Fibroblast of lung (primary cell): ENCODE measurements around the gene CAPN12. TPM values are rescaled to one million over a fixed set of nuclear protein-coding genes. Genes with fewer than 3 reads are reported as not detected.
"Not testable (repeated sequence)": the region's sequence is repeated elsewhere in the genome, so short reads cannot be mapped to it uniquely, and the experiment has no call there.

Source experiments
- DNase-seq, 2 donors: peaks; one replicate each; pipeline versions ENCODE4 v3.0.0 to v3.0.0-alpha.2; 2010; ENCODE audit warnings: low read depth in 2 of 2
- H2AFZ ChIP-seq: 2 replicates; pipeline ENCODE4 v1.5.1; 2012; ENCODE audit warnings: low read length, control low read depth, inconsistent platforms
- H3K27ac ChIP-seq: 2 replicates; pipeline ENCODE4 v1.5.1; 2011; ENCODE audit warnings: low read length, control low read depth; ENCODE audit not compliant: insufficient read depth
- H3K27me3 ChIP-seq: 2 replicates; pipeline ENCODE4 v1.5.1; 2011; ENCODE audit warnings: mild to moderate bottlenecking, low read length; ENCODE audit not compliant: control insufficient read depth, insufficient read depth
- H3K36me3 ChIP-seq: 2 replicates; pipeline ENCODE4 v1.5.1; 2011; ENCODE audit warnings: low read length; ENCODE audit not compliant: control insufficient read depth, insufficient read depth
- H3K4me1 ChIP-seq: 2 replicates; pipeline ENCODE4 v1.5.1; 2011; ENCODE audit warnings: low read length; ENCODE audit not compliant: control insufficient read depth, insufficient read depth; ENCODE audit errors: extremely low read depth
- H3K4me2 ChIP-seq: 2 replicates; pipeline ENCODE4 v1.5.1; 2011; ENCODE audit warnings: low read length, control low read depth; ENCODE audit not compliant: insufficient read depth; ENCODE audit errors: extremely low read depth
- H3K4me3 ChIP-seq, 4 experiments: fragments of 200-600 bp in 1 of 4; sonication (generic) in 1 of 4; replicated peaks in 1 of 4; 2 replicates each; pipeline ENCODE4 v1.5.1; 2011 to 2016; ENCODE audit warnings: low read length in 4 of 4, low read depth in 3 of 4, mild to moderate bottlenecking in 3 of 4, control low read depth in 2 of 4, inconsistent platforms in 1 of 4, mixed read lengths in 1 of 4; ENCODE audit not compliant: insufficient read depth in 1 of 4; ENCODE audit errors: control extremely low read depth in 1 of 4
- H3K79me2 ChIP-seq: 2 replicates; pipeline ENCODE4 v1.5.1; 2012; ENCODE audit warnings: mild to moderate bottlenecking, low read length, inconsistent platforms; ENCODE audit not compliant: control insufficient read depth, insufficient read depth
- H3K9ac ChIP-seq: 2 replicates; pipeline ENCODE4 v1.5.1; 2011; ENCODE audit warnings: mild to moderate bottlenecking, low read length, control low read depth; ENCODE audit not compliant: insufficient read depth
- H3K9me3 ChIP-seq: 2 replicates; pipeline ENCODE4 v1.5.1; 2012; ENCODE audit warnings: low read depth, low read length; ENCODE audit not compliant: control insufficient read depth, insufficient read depth
- H4K20me1 ChIP-seq: 2 replicates; pipeline ENCODE4 v1.5.1; 2011; ENCODE audit warnings: low read length; ENCODE audit not compliant: control insufficient read depth, insufficient read depth; ENCODE audit errors: extremely low read depth
- EZH2 ChIP-seq: IDR thresholded peaks from 2 replicates; pipeline ENCODE4 v1.5.1; 2012; ENCODE audit warnings: low read length, control low read depth, mild to moderate bottlenecking; ENCODE audit errors: missing control alignments
- polyA plus RNA-seq, 2 donors: library from polyadenylated mRNA; depleted of rRNA in 1 of 2; stranded (reverse) in 1 of 2; unstranded in 1 of 2; fragments of >200 nt; gene quantifications; 2 replicates each; pipeline ENCODE4 v1.2.1, GENCODE V29; 2011 to 2012; ENCODE audit warnings: missing spikeins in 1 of 2
- total RNA-seq: library from RNA; depleted of rRNA; stranded (reverse); fragments of >200 nt; gene quantifications from 2 replicates; pipeline ENCODE4 v1.2.1, GENCODE V29; 2014
- TF ChIP-seq, protein P1 (sequence below), 2 donors: IDR thresholded peaks in 1 of 2; conservative IDR thresholded peaks in 1 of 2; 1 replicate in 1 of 2; 2 replicates in 1 of 2; pipeline ENCODE4 v1.5.1; 2011 to 2012; ENCODE audit warnings: low read length in 2 of 2, control low read depth in 1 of 2, inconsistent platforms in 1 of 2, low read depth in 1 of 2, mild to moderate bottlenecking in 1 of 2

Gene CAPN12
- total and polyA plus RNA-seq, 2 donors (not counting 1 experiment from before 2014, with no cell fraction given) = 0.20 to 0.50 TPM

DNA sequence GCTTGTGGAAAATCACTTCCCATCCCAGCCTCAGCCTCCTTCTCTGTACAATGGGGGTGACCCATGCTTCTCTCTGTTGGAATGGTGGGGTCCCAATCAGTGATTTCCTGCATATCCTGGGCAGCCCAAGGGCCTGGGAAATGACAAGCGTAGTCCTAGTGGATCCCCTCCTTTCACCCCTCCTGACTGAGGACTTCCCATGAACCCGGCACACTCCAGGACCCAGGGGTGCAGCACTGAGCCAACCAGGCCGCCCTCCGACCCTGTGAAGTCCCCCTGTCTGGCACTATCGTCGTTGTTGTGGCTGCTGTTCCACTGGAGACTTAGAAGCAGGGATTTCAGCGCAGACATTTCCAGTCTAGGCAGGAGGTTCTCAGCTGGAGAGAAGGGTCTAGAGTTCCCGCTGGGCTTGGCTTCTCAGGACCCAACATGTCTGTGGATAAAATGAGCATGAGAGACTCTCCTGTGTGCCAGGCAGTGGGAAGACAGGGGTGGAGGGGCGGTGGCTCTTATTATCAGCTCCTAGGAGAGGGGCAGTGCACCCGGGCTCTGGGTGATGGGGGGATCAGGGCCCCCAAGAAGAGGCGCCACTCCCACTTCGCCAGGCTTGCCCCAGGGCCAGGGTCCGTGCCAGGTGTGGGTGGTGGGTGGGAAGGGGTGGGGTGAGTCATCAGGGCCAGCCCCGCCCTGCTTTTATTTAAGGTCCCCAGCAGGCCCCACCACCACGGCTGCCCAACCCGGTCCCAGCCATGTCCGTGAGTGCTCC is 44.4 kb upstream of the CAPN12 start, which contains the start of gene LGALS7B:
TSS of gene LGALS7B (plus strand) at position 723 of the 766 bp plus-strand sequence. CDS start at position 750, 27 bp downstream.
- Histone ChIP-seq H3K79me2 (no peaks in the 10 kb centered on the region), H3K36me3 (no peaks in the 10 kb centered on the region), H3K4me1 (no peaks in the 10 kb centered on the region), H3K27me3 (no peaks in the 10 kb centered on the region), H4K20me1 (no peaks in the 10 kb centered on the region), H3K9me3 (no peaks in the 10 kb centered on the region), H2AFZ (no peak within 1 kb of the TSS), H3K4me3 (no peak within 1 kb of the TSS), H3K27ac (no peak within 1 kb of the TSS), H3K9ac (no peak within 1 kb of the TSS), H3K4me2 (no peak within 1 kb of the TSS)
- no peak for DNase-seq
- TF ChIP-seq EZH2 = no peak
- TF ChIP-seq, protein P1, sequence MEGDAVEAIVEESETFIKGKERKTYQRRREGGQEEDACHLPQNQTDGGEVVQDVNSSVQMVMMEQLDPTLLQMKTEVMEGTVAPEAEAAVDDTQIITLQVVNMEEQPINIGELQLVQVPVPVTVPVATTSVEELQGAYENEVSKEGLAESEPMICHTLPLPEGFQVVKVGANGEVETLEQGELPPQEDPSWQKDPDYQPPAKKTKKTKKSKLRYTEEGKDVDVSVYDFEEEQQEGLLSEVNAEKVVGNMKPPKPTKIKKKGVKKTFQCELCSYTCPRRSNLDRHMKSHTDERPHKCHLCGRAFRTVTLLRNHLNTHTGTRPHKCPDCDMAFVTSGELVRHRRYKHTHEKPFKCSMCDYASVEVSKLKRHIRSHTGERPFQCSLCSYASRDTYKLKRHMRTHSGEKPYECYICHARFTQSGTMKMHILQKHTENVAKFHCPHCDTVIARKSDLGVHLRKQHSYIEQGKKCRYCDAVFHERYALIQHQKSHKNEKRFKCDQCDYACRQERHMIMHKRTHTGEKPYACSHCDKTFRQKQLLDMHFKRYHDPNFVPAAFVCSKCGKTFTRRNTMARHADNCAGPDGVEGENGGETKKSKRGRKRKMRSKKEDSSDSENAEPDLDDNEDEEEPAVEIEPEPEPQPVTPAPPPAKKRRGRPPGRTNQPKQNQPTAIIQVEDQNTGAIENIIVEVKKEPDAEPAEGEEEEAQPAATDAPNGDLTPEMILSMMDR (conservative IDR thresholded peaks at IDR 0.05 in 1 of 2, IDR thresholded peaks at IDR 0.05 in 1 of 2; ENCODE audit: low read depth in 1 of 2, low read length in 2 of 2) = no peak

DNA sequence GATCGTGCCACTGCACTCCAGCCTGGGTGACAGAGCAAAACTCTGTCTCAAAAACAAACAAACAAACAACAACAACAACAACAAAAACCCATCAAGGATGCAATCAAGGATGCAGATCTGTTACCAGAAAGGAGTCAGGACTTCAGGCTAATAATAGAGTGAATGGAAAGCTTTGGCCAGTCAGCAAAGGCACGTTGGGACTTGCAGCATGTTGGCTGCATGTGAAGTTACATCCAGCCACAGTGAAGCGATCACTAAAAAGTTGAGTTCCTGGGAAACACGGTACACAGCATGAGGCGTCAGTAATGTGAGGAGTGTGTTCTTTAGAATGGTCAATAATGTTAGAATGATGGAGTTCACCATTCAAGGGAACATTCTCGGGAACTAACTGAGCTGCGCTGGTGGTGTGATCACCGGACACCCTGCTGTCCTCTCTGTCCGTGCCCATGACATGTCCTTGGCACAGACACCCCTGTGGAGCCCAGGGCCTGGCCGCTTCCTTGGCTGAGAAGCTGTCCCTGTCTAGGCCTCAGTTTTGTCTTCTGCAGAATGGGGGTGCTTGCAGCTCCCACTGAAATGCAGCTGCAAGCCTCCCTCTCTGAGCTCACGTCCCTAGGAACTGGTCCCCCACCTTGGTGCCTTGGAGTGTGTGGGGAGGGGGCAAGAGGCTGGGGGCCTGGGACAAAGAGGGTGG is 42.4 kb upstream of the CAPN12 start:
- Histone ChIP-seq H4K20me1 (no peaks in the 10 kb centered on the region), H3K9me3 (no peaks in the 10 kb centered on the region), H3K4me1 (no peaks in the 10 kb centered on the region), H3K79me2 (no peaks in the 10 kb centered on the region), H2AFZ (no peak overlapping the region), H3K9ac (no peak overlapping the region), H3K27ac (no peak overlapping the region), H3K27me3 (no peaks in the 10 kb centered on the region), H3K4me3 (no peak overlapping the region), H3K36me3 (no peaks in the 10 kb centered on the region), H3K4me2 (no peak overlapping the region)
- TF ChIP-seq, protein P1 (conservative IDR thresholded peaks at IDR 0.05 in 1 of 2, IDR thresholded peaks at IDR 0.05 in 1 of 2; ENCODE audit: low read depth in 1 of 2, low read length in 2 of 2) = no peak
- no peak for TF ChIP-seq EZH2
- DNase-seq = no peak

DNA sequence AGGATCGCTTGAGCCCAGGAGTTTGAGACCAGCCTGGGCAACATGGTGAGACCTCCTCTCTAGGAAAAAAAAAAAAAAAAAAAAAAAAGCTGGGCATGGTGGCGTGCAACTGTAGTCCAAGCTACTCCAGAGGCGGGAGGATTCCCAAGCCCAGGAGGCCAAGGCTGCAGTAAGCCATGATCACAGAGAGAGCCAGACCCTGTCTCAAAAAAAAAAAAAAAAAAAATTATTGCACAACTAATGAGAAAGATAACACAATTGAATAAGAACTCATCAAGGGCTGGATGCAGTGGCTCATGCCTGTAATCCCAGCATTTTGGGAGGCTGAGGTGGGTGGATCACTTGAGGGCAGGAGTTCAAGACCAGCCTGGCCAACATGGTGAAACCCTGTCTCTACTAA is 41.8 kb upstream of the CAPN12 start:
- not testable (repeated sequence) for H3K27me3 ChIP-seq, H3K79me2 ChIP-seq, H3K36me3 ChIP-seq, H3K27ac ChIP-seq, DNase-seq, H3K4me2 ChIP-seq, H3K9me3 ChIP-seq, H4K20me1 ChIP-seq, H3K9ac ChIP-seq, H3K4me3 ChIP-seq, H3K4me1 ChIP-seq, H2AFZ ChIP-seq
